HG02970 (cell line): ENCODE data around the gene ELAPOR1.
"Not testable (repeated sequence)": the region's sequence is repeated elsewhere in the genome, so short reads cannot be mapped to it uniquely, and the experiment has no call there.

Experiments used
- ATAC-seq: cut with Tn5 transposase; IDR thresholded peaks from one replicate; pipeline ENCODE4 v1.9.1; 2021; ENCODE audit warnings: mild to moderate bottlenecking, moderate library complexity, moderate number of reproducible peaks; ENCODE audit not compliant: unreplicated experiment, low FRiP score

The ELAPOR1 gene

GRCh38 chr1:109135940-109136339 is 22.0 kb downstream of the ELAPOR1 start:
- no peak for ATAC-seq

DNA sequence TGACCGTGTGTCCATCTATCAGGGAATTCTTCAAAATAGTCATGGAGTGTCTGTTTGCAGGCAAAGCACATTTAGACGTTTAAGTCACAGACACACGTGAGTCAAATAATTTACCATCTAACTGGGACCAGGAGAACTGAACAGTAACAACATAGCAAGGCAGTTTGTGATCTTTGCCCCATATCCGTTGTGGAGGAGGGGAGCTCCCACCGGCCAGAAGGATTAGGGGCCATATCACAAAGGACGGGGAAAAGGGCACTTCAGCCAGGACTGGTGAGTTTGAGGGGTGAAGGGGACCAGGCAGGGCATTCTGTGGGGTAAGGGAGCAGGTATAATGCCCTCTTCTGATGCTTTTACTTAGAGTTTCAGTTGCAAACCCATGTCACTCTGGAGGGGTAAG is 22.9 kb downstream of the ELAPOR1 start:
- ATAC-seq: no peak

- ATAC-seq: no peak
These were observed 24.0 kb downstream of the ELAPOR1 start for GRCh38 chr1:109137958-109138357.

DNA sequence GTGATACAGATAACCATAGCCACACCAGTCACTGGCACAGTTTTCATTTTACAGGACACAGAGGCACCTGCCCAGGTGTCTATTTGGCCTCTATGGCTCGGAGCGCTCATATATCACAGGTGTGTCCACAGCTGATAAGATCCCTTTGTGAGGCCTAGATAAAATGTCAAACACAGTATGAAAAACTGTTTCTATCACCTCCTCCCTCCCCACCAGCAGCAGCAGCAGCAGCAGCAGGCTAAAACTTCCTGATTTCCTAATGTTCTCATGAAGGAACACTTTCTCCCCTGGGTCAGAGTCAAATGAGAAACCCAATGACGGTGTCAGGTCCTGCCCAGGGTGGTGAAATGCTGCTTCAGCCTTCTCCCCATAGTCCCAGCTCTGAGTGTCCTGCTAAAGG is 24.4 kb downstream of the ELAPOR1 start:
- ATAC-seq: no peak

GRCh38 chr1:109140392-109140791 is 26.5 kb downstream of the ELAPOR1 start:
- no peak for ATAC-seq

GRCh38 chr1:109142260-109142659 is 28.3 kb downstream of the ELAPOR1 start:
- no peak for ATAC-seq

GRCh38 chr1:109142725-109143124 is 28.8 kb downstream of the ELAPOR1 start:
- ATAC-seq: not testable (repeated sequence)

DNA sequence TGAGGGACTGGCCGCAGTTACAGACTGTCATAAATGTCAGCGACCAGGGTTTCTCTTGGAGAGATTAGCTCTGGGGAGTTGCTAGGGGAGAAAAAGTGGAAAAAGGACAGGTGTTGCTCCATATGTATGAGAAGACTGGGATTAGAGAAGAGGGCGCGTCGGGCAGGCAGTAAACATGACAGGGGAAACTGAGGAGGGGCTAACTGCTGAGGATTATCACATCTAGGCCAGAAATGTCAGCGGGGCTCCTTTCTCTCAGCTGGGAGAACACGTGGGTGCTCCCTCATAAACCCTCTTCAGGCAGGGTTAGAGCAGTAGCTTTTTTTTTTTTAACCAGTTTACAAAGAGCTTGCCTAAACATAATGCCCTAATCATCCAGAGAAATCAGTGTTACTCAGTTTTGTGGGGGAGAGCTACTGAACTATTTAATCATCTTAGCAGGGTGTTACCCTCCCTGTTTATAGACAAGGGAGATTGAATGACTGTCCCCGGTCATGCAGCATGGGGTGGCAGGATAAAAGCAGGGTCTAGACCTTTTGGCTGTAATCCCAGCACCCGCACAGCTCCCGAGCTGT is 35.2 kb downstream of the ELAPOR1 start:
- ATAC-seq: no peak

GRCh38 chr1:109149874-109150601 is 36.1 kb downstream of the ELAPOR1 start:
- no peak for ATAC-seq

DNA sequence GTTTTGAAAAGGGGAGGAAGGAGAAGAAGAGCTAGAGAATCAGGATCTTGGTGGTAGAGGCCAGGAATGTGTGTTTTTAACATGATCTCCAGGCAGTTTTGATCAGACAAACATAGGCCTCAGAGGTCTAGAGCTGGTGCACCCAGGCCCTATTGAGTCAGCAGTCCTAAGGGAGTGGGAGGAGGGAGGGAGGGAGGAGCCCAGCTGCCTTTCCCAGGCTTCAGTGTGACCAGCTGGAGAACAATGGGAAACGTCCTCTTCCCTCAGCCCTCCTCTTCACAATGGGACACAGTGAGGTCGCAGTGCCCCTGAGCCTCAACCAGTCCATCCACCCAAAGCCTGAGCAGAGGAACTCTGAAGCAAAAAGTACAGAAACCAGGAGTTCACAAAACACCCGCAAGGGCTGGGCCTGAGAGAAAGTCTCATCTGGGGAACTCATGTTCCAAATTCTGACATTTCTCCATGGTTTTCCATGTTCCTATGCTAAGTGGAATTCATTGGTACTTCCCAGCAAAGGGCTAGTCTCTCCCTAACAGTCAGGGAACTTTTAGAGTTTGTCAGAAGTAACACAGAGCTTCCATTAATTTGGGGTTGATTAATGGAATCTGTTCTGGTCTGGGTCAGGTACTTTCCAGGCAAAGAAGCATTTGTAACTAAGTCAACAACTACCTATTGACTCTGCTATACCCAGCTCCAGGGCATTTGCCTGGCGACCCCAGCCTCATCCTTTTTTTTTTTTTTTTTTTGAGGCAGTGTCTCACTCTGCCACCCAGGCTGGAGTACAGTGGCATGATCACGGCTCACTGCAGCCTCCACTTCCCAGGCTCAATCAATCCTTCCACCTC is 37.5 kb downstream of the ELAPOR1 start:
- no peak for ATAC-seq

DNA sequence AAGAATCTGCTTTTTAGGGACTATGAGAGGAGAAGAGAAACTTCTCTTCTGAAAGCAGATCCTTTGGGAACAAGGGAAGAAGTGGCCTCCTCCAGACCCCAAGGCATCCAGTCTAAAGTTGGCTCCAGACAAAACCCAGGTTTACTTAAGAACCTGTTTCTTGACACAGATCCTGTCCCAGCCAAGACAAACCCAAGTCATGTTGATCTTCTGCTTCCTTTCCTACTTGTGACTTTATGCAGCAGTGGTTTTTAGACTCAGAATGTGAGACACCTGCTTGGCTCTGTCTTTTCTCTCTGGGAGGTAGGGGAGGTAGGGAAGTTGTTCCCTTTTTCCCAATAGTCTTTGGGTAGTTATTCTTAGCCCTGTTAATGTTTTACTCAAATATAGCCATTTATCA is 38.3 kb downstream of the ELAPOR1 start:
- ATAC-seq: no peak

- ATAC-seq: no peak
These were observed 43.0 kb downstream of the ELAPOR1 start for GRCh38 chr1:109156916-109157385.

GRCh38 chr1:109158433-109158832 is 44.5 kb downstream of the ELAPOR1 start:
- ATAC-seq: no peak

- no peak for ATAC-seq
These were observed 45.4 kb downstream of the ELAPOR1 start for GRCh38 chr1:109159326-109159725.

DNA sequence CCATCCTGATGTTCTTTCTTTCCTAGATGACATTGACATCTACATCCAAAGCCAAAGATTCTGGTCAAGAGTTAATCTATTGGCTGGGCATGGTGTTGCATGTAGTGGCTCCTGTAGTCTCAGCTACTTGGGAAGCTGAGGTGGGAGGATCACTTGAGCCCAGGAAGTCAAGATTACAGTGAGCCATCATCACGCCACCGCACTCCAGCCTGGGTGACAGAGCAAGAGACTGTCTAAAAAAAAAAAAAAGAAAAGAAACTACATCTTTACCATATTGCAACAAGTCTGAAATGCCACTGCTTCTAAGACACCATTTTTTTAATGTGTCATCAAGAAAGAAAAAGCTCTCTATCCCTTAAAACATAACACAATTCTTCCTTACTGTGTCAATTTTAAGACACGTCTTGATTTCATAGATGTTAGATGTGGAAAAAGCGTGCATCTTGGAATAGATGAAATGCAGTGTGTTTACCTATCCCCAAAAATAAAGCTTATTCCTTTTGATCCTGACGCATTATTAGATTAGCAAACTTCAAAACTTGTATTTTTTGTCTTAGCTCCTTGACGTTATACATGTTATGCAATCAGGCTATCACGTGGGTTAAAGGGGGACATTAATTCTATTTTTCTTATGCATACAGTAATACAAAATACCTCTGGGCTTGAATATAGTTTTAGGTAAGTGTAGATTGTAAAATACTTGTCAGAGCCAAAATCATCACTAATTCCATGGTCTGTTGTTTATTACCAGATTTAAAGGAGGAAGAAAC is 46.3 kb downstream of the ELAPOR1 start:
- ATAC-seq: no peak

GRCh38 chr1:109161858-109162606 is 48.1 kb downstream of the ELAPOR1 start:
- ATAC-seq: no peak

- no peak for ATAC-seq
These were observed 48.7 kb downstream of the ELAPOR1 start for GRCh38 chr1:109162626-109163025.

GRCh38 chr1:109163551-109163950 is 49.6 kb downstream of the ELAPOR1 start:
- no peak for ATAC-seq
